Smooth muscle cell of the brain vasculature (primary cell): ENCODE measurements around the gene UMAD1.

Experiments
- DNase-seq: peaks from one replicate; pipeline ENCODE4 v3.0.0-alpha.2; 2012; ENCODE audit warnings: low read depth, low spot score

Gene UMAD1

GRCh38 chr7:7764520-7765396 lies 124.2 kb downstream of the UMAD1 start:
- DNase-seq, result no peak

GRCh38 chr7:7765422-7765821 lies 124.9 kb downstream of the UMAD1 start:
- no peak for DNase-seq

- no peak for DNase-seq
Observed at GRCh38 chr7:7766671-7767070, 126.1 kb downstream of the UMAD1 start.

GRCh38 chr7:7768977-7769709 lies 128.6 kb downstream of the UMAD1 start:
- no peak for DNase-seq

- DNase-seq, result no peak
Observed at GRCh38 chr7:7769710-7770627, 129.4 kb downstream of the UMAD1 start.

- no peak for DNase-seq
Observed at GRCh38 chr7:7771452-7771851, 130.9 kb downstream of the UMAD1 start.

- DNase-seq, result no peak
Observed at GRCh38 chr7:7772397-7772821, 131.9 kb downstream of the UMAD1 start.

- DNase-seq, result no peak
Observed at GRCh38 chr7:7773334-7774309, 133.1 kb downstream of the UMAD1 start.

- DNase-seq, result no peak
Observed at GRCh38 chr7:7779888-7780287, 139.3 kb downstream of the UMAD1 start.

- no peak for DNase-seq
Observed at GRCh38 chr7:7783001-7783400, 142.4 kb downstream of the UMAD1 start.

- DNase-seq, result no peak
Observed at GRCh38 chr7:7785344-7785973, 144.9 kb downstream of the UMAD1 start.

GRCh38 chr7:7786595-7786994 lies 146.0 kb downstream of the UMAD1 start:
- DNase-seq, result no peak

GRCh38 chr7:7789551-7789988 lies 149.0 kb downstream of the UMAD1 start:
- DNase-seq, result no peak

GRCh38 chr7:7790041-7790741 lies 149.6 kb downstream of the UMAD1 start:
- no peak for DNase-seq

- DNase-seq, result no peak
Observed at GRCh38 chr7:7791523-7791922, 151.0 kb downstream of the UMAD1 start.

GRCh38 chr7:7792056-7792455 lies 151.5 kb downstream of the UMAD1 start:
- DNase-seq, result no peak

GRCh38 chr7:7793249-7793648 lies 152.7 kb downstream of the UMAD1 start:
- DNase-seq, result no peak

- DNase-seq, result no peak
Observed at GRCh38 chr7:7793921-7794320, 153.4 kb downstream of the UMAD1 start.

GRCh38 chr7:7795203-7795602 lies 154.7 kb downstream of the UMAD1 start:
- DNase-seq, result no peak
